Vagina (tissue), 2 donors: Measurements from ENCODE around the gene SLC17A5.

ENCODE experiments used
- CTCF ChIP-seq, 3 experiments: fragments of 450-650 bp in 2 of 3; fragments of 200-600 bp in 1 of 3; sonication (generic) in 1 of 3; IDR thresholded peaks; one replicate each; pipeline ENCODE4 v1.5.1; 2017 to 2019; ENCODE audit warnings: antibody characterized with exemption in 3 of 3, mild to moderate bottlenecking in 2 of 3, moderate library complexity in 2 of 3
- POLR2A ChIP-seq, 2 donors: fragments of 450-650 bp; IDR thresholded peaks; one replicate each; pipeline ENCODE4 v1.6.1; 2017; ENCODE audit warnings: antibody characterized with exemption in 2 of 2, mild to moderate bottlenecking in 2 of 2, moderate library complexity in 2 of 2
- POLR2AphosphoS5 ChIP-seq, 2 donors: sonication (generic); formaldehyde crosslinking; IDR thresholded peaks; one replicate each; pipeline ENCODE4 v1.9.0; 2017; ENCODE audit warnings: antibody characterized with exemption in 2 of 2, mild to moderate bottlenecking in 2 of 2, low read depth in 1 of 2; ENCODE audit not compliant: insufficient read depth in 1 of 2

DNA sequence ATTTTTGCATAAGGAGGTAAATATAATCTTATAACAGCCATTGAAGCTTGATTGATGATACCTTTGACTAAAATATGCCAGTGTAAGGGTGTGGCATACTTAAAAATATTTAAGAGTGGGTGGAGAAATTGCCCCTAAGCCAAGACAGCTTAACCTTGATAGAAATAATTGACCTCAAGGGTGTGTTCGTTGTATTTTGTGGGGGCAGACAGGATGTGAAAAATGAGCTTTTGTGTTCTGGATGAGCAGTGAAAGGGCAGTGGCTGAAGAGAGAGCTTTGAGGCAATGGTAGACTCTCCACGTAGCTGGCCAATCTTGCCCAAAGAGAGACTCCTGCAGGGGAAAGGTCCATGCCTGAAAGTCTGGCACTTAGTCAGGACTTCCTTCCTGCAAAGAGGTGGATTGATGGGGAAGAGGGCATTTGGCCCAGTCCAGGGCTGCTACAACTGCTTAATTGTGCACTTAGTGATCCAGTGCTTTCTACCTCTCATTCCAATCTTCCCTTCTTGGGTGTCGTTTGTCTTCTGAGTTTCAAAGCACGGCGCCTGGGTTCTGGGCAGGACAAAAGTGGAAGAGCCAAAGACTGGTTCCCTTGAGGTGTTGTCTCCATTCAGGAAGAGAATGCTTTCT is 26.6 kb upstream of the SLC17A5 start:
- TF ChIP-seq CTCF (IDR thresholded peaks at IDR 0.05) (no peak), POLR2A (IDR thresholded peaks at IDR 0.05) (no peak), POLR2AphosphoS5 (IDR thresholded peaks at IDR 0.05; ENCODE audit: insufficient read depth in 1 of 2, low read depth in 1 of 2) (no peak)
